SK-N-SH treated with all-trans-retinoic acid at 6 μM for 48 hours (cell line): Measurements from ENCODE around the gene ZNF415.

Source experiments
- TOX ChIP-seq: fragments of 250-450 bp; sonication (Bioruptor Pico); IDR thresholded peaks from 2 replicates; pipeline ENCODE4 v1.8.0; 2021; ENCODE audit warnings: mild to moderate bottlenecking, moderate library complexity, borderline replicate concordance
- ZFP3 ChIP-seq: fragments of 250-450 bp; sonication (Bioruptor Pico); IDR thresholded peaks from 2 replicates; pipeline ENCODE4 v1.5.0; 2020; ENCODE audit warnings: mild to moderate bottlenecking, moderate library complexity
- TF ChIP-seq, protein P1 (sequence below): fragments of 250-450 bp; sonication (Bioruptor Pico); IDR thresholded peaks from 2 replicates; pipeline ENCODE4 v1.8.0; 2020; ENCODE audit warnings: mild to moderate bottlenecking, moderate library complexity, borderline replicate concordance

GRCh38 chr19:53112286-53112685, 20.4 kb downstream of the ZNF415 start:
- TF ChIP-seq TOX (CRISPR knock-in tag) (no peak), ZFP3 (CRISPR knock-in tag) (no peak)
- TF ChIP-seq, protein P1, sequence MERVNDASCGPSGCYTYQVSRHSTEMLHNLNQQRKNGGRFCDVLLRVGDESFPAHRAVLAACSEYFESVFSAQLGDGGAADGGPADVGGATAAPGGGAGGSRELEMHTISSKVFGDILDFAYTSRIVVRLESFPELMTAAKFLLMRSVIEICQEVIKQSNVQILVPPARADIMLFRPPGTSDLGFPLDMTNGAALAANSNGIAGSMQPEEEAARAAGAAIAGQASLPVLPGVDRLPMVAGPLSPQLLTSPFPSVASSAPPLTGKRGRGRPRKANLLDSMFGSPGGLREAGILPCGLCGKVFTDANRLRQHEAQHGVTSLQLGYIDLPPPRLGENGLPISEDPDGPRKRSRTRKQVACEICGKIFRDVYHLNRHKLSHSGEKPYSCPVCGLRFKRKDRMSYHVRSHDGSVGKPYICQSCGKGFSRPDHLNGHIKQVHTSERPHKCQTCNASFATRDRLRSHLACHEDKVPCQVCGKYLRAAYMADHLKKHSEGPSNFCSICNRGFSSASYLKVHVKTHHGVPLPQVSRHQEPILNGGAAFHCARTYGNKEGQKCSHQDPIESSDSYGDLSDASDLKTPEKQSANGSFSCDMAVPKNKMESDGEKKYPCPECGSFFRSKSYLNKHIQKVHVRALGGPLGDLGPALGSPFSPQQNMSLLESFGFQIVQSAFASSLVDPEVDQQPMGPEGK (CRISPR knock-in tag), result no peak
